Islet precursor cell (in vitro differentiated cells): Measurements from ENCODE around the gene TRIM43.
"Not testable (repeated sequence)": the region's sequence is repeated elsewhere in the genome, so short reads cannot be mapped to it uniquely, and the experiment has no call there.

Experiments used
- DNase-seq: peaks from one replicate; pipeline ENCODE4 v3.0.0-alpha.2; 2018

The TRIM43 gene

GRCh38 chr2:95641787-95642186 lies 50.0 kb downstream of the TRIM43 start:
- not testable (repeated sequence) for DNase-seq

- DNase-seq = not testable (repeated sequence)
Measured at GRCh38 chr2:95642360-95642759, 50.6 kb downstream of the TRIM43 start.

- DNase-seq = not testable (repeated sequence)
Measured at GRCh38 chr2:95642951-95643350, 51.1 kb downstream of the TRIM43 start.

DNA sequence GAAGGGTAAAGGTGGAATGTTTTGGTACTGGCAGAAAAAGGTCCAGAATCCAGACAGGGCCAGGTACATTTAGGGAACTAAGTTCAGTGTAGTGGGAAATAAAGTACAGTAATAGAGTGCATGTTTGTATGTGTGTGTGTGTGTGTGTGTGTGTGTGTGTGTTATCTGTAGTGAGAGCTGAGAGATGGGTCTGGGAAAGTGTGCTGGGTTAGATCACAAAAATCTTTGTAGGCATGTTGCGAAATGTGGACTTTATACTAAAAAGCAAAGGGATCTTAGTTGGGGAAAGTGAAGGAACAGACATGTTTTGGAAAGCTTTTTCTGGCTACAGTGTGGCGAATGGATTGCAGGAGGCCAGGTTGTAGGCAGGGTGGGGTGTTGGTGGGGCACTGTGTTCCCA lies 53.5 kb downstream of the TRIM43 start:
- not testable (repeated sequence) for DNase-seq

DNA sequence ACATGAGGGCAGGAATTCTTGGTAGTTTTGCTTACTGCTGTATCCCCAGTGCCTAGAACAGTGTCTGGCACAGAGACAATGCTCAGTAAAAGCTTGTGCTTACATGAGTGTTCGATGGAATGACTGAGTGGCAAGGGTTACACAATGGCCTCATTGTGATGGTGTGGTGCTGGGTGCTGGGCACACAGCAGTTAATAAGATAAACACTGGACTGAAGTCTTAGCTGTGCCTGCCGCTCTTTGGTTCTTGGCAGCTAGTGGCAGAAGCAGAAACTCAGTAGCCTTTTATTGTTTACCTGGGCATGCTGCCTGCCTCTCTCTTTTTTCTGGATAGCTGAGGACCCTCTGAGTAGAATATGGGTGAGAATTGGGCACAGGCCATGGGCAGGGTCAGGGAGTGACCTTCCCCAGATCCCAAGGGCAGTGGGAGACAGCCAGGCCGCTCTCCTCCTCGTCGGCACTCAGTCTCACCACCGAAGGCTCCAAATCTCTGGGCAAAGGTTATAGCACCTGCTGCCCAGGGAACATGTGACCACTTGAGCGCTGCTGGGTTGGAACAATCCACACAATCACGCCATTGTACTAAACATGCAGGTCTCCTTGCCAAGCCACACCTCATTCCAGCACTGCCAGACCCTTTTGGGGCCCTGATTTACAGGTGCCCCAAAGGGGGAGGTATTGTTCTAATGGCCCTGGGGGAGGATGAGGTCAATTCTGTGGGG lies 54.6 kb downstream of the TRIM43 start:
- DNase-seq = not testable (repeated sequence)

GRCh38 chr2:95648894-95649544 lies 57.2 kb downstream of the TRIM43 start:
- DNase-seq = not testable (repeated sequence)
